ENCODE results near the gene DNAAF2.

DNAAF2 gene, protein sequence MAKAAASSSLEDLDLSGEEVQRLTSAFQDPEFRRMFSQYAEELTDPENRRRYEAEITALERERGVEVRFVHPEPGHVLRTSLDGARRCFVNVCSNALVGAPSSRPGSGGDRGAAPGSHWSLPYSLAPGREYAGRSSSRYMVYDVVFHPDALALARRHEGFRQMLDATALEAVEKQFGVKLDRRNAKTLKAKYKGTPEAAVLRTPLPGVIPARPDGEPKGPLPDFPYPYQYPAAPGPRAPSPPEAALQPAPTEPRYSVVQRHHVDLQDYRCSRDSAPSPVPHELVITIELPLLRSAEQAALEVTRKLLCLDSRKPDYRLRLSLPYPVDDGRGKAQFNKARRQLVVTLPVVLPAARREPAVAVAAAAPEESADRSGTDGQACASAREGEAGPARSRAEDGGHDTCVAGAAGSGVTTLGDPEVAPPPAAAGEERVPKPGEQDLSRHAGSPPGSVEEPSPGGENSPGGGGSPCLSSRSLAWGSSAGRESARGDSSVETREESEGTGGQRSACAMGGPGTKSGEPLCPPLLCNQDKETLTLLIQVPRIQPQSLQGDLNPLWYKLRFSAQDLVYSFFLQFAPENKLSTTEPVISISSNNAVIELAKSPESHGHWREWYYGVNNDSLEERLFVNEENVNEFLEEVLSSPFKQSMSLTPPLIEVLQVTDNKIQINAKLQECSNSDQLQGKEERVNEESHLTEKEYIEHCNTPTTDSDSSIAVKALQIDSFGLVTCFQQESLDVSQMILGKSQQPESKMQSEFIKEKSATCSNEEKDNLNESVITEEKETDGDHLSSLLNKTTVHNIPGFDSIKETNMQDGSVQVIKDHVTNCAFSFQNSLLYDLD

GRCh38 chr14:49634547-49635334 is at the start of gene DNAAF2:
Gene DNAAF2 (minus strand): TSS chr14:49635244. CDS start chr14:49635149, 95 bp downstream.
- Histone ChIP-seq H3K27ac (ENCODE audit: extremely low read depth, low read depth, low read length) (peak within 1 kb of the TSS; percentile 94), H3K36me3 (ENCODE audit: control insufficient read depth in 2 of 2, insufficient read depth in 1 of 2, low read length in 2 of 2) (peaks cover 4 to 20% of the 10 kb centered on the region in 2 experiments; a peak in 2 of 3 replicates), H3K9me3 (ENCODE audit: control insufficient read depth, insufficient read depth, low read depth, low read length) (no peaks in the 10 kb centered on the region), H3K4me1 (ENCODE audit: control insufficient read depth, insufficient read depth, low read length) (no peaks in the 10 kb centered on the region), H3K4me3 (ENCODE audit: low read depth, low read length) (peak within 1 kb of the TSS; percentile 98)
- CTCF ChIA-PET: interaction anchor here (0.6 to 2.2 kb wide), 16 partner anchors 8 to 1067 kb away, joined by 3 to 16 read pairs (median 4); partner anchors contain the start of genes KLHDC2, MGAT2, NEMF and RPL36AL
- POLR2A ChIA-PET: interaction anchor here (0.5 to 2.3 kb wide), 16 partner anchors 8 to 233 kb away, joined by 3 to 44 read pairs (median 6); partner anchors contain the start of genes KLHDC2, LRR1, MGAT2 and NEMF
- TF ChIP-seq ZNF624 (tag by site-specific recombination; IDR thresholded peaks at IDR 0.05) (no peak), ZNF501 (tag by site-specific recombination; IDR thresholded peaks at IDR 0.05) (0 out of 2 replicates have a peak, but pooled peaks have one; percentile 35), KLF10 (tag by site-specific recombination; IDR thresholded peaks at IDR 0.05) (0 out of 2 replicates have a peak, but pooled peaks have one; percentile 2), ZNF335 (tag by site-specific recombination; conservative IDR thresholded peaks at IDR 0.05) (peak; percentile 48), ZNF426 (tag by site-specific recombination; IDR thresholded peaks at IDR 0.05) (no peak), ZNF843 (tag by site-specific recombination; IDR thresholded peaks at IDR 0.05) (no peak), ZNF274 (IDR thresholded peaks at IDR 0.05; ENCODE audit: low read length) (no peak), ZNF274 (tag by site-specific recombination; IDR thresholded peaks at IDR 0.05; ENCODE audit: borderline replicate concordance) (no peak), ZNF76 (tag by site-specific recombination; IDR thresholded peaks at IDR 0.05; ENCODE audit: borderline replicate concordance, low read depth) (peak; percentile 28; the same call in 1 of the 2 replicates), ZEB2 (tag by site-specific recombination; IDR thresholded peaks at IDR 0.05) (0 out of 2 replicates have a peak, but pooled peaks have one; percentile 71), ZNF600 (tag by site-specific recombination; IDR thresholded peaks at IDR 0.05) (0 out of 2 replicates have a peak, but pooled peaks have one; percentile 26), ZNF785 (tag by site-specific recombination; IDR thresholded peaks at IDR 0.05) (no peak), ZNF423 (tag by site-specific recombination; IDR thresholded peaks at IDR 0.05) (no peak), ZNF449 (tag by site-specific recombination; IDR thresholded peaks at IDR 0.05) (0 out of 2 replicates have a peak, but pooled peaks have one; percentile 32), ZNF561 (tag by site-specific recombination; IDR thresholded peaks at IDR 0.05; ENCODE audit: borderline replicate concordance) (peak; percentile 32; the same call in 1 of the 2 replicates), ZBTB26 (tag by site-specific recombination; optimal IDR thresholded peaks at IDR 0.05) (peak; percentile 89), ZNF391 (tag by site-specific recombination; IDR thresholded peaks at IDR 0.05; ENCODE audit: borderline replicate concordance, low read depth) (0 out of 2 replicates have a peak, but pooled peaks have one; percentile 17), ZFP3 (tag by site-specific recombination; IDR thresholded peaks at IDR 0.05; ENCODE audit: low read depth) (0 out of 2 replicates have a peak, but pooled peaks have one; percentile 24), KLF9 (tag by site-specific recombination; IDR thresholded peaks at IDR 0.05; ENCODE audit: low read depth) (peak; percentile 61), AEBP2 (tag by site-specific recombination; IDR thresholded peaks at IDR 0.05; ENCODE audit: borderline replicate concordance) (no peak), ZBTB17 (tag by site-specific recombination; IDR thresholded peaks at IDR 0.05) (peak; percentile 72), GLI2 (tag by site-specific recombination; IDR thresholded peaks at IDR 0.05; ENCODE audit: borderline replicate concordance, low read depth) (no peak), PBX3 (CRISPR knock-in tag; IDR thresholded peaks at IDR 0.05) (peak; percentile 5)
- TF ChIP-seq, protein P1, sequence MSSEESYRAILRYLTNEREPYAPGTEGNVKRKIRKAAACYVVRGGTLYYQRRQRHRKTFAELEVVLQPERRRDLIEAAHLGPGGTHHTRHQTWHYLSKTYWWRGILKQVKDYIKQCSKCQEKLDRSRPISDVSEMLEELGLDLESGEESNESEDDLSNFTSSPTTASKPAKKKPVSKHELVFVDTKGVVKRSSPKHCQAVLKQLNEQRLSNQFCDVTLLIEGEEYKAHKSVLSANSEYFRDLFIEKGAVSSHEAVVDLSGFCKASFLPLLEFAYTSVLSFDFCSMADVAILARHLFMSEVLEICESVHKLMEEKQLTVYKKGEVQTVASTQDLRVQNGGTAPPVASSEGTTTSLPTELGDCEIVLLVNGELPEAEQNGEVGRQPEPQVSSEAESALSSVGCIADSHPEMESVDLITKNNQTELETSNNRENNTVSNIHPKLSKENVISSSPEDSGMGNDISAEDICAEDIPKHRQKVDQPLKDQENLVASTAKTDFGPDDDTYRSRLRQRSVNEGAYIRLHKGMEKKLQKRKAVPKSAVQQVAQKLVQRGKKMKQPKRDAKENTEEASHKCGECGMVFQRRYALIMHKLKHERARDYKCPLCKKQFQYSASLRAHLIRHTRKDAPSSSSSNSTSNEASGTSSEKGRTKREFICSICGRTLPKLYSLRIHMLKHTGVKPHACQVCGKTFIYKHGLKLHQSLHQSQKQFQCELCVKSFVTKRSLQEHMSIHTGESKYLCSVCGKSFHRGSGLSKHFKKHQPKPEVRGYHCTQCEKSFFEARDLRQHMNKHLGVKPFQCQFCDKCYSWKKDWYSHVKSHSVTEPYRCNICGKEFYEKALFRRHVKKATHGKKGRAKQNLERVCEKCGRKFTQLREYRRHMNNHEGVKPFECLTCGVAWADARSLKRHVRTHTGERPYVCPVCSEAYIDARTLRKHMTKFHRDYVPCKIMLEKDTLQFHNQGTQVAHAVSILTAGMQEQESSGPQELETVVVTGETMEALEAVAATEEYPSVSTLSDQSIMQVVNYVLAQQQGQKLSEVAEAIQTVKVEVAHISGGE (tag by site-specific recombination; conservative IDR thresholded peaks at IDR 0.05; ENCODE audit: low read depth): peak; percentile 1; the same call in 1 of the 2 replicates
